Hepatocyte (in vitro differentiated cells): ENCODE results near the gene TAS2R4.

ENCODE experiments used
- EZH2 ChIP-seq: fragments of 200-600 bp; sonication (generic); IDR thresholded peaks from 2 replicates; pipeline ENCODE4 v1.6.1; 2016; ENCODE audit warnings: antibody characterized with exemption, mild to moderate bottlenecking, borderline replicate concordance
- EZH2phosphoT487 ChIP-seq: fragments of 200-600 bp; sonication (generic); IDR thresholded peaks from one replicate; pipeline ENCODE4 v1.6.1; 2018; ENCODE audit warnings: antibody characterized with exemption, mild to moderate bottlenecking, low read depth, moderate library complexity; ENCODE audit not compliant: unreplicated experiment, severe bottlenecking
- TF ChIP-seq, protein P1 (sequence below): fragments of 200-600 bp; sonication (generic); IDR thresholded peaks from 2 replicates; pipeline ENCODE4 v1.5.1; 2016; ENCODE audit warnings: antibody characterized with exemption, mild to moderate bottlenecking; ENCODE audit not compliant: poor library complexity

DNA sequence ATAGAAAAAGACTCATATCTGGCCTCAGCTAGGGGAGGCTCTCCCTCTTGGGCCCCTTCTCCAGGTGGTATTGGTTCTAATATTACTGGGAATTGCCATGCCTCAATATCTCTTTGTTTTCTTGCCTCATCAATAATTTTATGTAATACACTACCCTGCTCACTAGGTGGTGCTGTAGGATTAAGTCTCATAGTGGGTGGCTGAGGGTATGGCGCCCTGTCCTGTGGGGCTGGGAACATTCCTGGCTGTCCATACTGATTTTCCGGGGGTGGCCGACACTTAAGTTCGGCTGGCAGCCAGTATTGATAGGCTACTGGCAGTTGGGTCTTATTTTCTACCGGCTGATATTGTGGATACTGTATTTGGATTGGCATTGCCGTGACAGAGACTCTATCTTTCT, 21.5 kb upstream of the TAS2R4 start:
- TF ChIP-seq, protein P1, sequence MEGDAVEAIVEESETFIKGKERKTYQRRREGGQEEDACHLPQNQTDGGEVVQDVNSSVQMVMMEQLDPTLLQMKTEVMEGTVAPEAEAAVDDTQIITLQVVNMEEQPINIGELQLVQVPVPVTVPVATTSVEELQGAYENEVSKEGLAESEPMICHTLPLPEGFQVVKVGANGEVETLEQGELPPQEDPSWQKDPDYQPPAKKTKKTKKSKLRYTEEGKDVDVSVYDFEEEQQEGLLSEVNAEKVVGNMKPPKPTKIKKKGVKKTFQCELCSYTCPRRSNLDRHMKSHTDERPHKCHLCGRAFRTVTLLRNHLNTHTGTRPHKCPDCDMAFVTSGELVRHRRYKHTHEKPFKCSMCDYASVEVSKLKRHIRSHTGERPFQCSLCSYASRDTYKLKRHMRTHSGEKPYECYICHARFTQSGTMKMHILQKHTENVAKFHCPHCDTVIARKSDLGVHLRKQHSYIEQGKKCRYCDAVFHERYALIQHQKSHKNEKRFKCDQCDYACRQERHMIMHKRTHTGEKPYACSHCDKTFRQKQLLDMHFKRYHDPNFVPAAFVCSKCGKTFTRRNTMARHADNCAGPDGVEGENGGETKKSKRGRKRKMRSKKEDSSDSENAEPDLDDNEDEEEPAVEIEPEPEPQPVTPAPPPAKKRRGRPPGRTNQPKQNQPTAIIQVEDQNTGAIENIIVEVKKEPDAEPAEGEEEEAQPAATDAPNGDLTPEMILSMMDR: peak; percentile 30
- TF ChIP-seq EZH2 (no peak), EZH2phosphoT487 (no peak)
